Stimulated activated naive CD8-positive, alpha-beta T cell treated with anti-CD3 and anti-CD28 coated beads, Interleukin-15, Interleukin-2, amounts not matched to agents 100 U/mL and 50 U/mL, for 24 hours (primary cell): ENCODE results near the gene SCN4A.
A peak's percentile ranks its signal among the peaks of the same experiment; 100 is the strongest.
"Not testable (repeated sequence)": the region's sequence is repeated elsewhere in the genome, so short reads cannot be mapped to it uniquely, and the experiment has no call there.

Source experiments
- ATAC-seq: fragments of 150-1000 bp; cut with Tn5 transposase; one replicate; pipeline ENCODE4 v1.10.0; 2021
- DNase-seq: peaks from one replicate; pipeline ENCODE4 v3.0.0; 2021

Gene SCN4A

DNA sequence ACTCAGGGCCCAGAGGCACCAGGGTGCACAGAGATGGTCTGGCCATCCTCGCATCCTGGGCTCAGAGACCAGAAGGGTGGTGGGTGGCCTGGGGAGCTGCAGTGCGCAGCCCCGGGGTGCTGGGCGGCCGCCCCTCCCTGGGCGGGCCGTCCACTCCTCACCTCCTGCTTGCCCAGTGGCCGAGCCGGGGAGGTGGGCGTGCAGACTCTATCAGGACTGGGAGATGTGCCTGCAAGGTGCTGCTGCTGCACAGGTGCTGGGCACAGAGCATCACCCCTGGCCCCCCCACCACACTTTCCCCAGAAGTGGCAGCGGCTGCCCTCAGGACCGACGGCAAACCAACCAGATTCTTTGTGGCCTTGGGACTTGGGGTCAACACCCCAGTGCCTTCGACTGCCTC is at the start of gene SCN4A:
SCN4A (minus strand) TSS at position 123 of the 400 bp plus-strand sequence; CDS start at position 46, 77 bp downstream.
- no peak for ATAC-seq
- no peak for DNase-seq

DNA sequence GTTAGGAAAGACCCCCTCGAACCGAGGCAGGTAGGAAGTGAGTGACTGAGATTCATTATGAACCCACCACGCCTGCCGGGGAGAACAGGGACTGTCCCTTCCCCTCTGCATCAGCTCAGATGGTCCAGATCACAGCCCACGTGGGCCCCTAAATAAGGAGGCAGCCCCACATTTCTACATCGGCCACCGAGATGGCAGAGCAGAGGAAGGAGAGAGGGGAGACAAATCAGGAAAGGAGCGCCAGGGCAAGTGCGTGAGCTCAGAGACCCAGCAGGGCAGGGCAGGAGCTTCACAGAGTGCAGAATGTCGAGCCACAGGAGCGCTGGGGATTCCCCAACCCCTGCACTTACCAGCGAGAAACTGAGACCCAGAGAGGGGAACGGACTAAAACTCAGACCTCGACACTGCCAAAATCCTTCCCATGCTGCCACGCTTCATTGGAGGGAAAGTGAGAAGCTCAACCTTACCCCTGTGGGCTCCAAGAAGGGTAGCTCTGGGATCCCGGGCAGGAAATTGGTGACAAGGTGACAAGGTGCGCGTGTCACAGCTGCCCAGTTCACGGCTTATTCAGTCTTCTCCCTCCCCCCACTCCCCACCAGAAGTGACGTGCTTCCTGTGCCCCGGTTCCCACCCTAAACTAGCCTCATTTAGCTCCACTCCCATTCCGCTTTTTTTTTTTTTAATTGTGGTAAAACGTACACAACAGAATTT is 47.5 kb upstream of the SCN4A start, which contains the start of gene ICAM2:
ICAM2 (minus strand) TSS at position 578 of the 711 bp plus-strand sequence. CDS start 13,942 bp downstream, outside the sequence.
- DNase-seq: peak; percentile 85
- ATAC-seq: peak; percentile 78

DNA sequence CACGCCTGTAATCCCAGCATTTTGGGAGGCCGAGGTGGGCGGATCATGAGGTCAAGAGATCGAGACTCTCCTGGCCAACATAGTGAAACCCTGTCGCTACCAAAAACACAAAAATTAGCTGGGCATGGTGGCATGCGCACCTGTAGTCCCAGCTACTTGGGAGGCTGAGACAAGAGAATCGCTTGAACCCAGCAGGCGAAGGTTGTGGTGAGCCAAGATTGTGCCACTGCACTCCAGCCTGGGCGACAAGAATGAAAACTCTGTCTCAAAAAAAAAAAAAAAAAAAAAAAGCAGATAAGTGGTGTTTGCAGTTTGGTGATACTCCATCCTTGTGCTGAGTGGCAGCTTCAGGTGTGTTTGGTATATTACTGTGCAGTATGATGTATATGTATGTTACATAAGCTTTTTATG is 46.8 kb upstream of the SCN4A start:
- DNase-seq: not testable (repeated sequence)
- peak; percentile 2 for ATAC-seq

DNA sequence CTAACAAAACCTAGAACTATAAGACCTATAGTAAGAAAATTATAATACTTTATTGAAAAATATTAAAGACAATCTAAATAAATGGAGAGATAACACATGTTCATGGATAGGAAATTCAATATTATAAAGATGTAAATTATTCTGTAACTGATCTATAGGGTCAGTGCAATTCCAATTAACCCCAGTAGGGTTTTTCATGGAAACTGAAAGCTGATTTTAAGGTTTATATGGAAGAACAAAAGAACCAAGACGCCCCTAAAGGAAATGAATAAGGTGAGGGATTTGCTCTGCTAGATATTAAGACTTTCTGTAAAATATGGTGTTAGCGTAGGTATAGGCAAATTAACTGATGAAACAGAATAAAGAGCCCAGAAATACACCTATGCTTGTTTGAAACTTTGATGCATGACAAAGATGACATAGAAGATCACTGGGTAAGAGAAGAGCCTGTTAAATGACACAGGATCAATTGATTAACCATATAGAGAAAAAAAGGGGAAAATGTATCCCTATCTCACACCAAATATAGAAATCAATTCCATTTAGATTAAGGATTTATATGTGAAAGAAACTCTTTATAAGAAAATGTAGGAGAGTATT is 44.8 kb upstream of the SCN4A start:
- ATAC-seq (no peak), DNase-seq (no peak)

DNA sequence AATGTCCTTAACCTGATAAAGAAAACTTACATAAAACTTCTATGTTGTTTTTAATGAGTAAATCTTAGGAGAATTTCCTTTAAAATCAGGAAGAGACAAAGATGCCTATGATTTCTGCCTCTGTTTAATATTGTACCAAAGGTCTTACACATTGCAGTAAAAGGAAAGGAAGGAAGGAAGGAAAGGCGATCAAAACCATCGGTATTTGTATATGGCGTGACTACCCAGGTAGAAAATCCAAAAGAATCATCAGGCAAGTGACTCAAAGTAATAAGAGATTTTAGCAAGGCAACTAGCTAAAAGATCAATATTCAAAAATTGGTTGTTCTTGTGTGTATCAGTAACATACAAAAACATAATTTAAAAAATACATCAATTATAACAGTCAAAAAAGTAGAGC is 44.3 kb upstream of the SCN4A start:
- no peak for ATAC-seq

DNA sequence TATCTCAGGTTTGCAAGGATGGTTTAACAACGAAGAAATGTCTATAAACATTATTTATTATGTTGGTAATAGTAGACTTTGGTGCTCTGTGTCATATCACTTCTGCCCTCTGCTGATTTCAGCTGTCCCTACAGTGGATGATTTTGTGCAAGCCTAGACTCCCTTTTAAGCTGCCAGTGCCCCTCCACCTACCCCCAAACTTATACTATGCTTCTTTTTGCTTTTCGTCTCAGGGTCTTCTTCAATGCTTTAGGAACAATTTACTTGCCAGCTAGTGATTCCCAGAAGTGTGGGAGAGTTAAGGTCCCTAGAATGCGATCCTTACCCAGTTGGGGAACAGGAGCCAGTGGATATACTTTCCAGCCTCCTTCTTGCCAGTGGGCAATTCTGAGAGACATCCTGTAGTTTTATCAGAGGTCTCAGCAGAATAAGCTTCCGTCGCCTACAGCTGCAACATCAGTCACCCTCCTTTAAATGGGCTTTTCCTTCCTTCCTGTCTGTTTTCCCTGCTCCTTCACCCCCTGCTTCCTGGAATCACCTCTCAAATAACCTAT is 43.6 kb upstream of the SCN4A start:
- ATAC-seq: peak; percentile 26
- DNase-seq: no peak

More for the DNA sequence above, 44.3 kb upstream of the SCN4A start:
- DNase-seq: no peak

DNA sequence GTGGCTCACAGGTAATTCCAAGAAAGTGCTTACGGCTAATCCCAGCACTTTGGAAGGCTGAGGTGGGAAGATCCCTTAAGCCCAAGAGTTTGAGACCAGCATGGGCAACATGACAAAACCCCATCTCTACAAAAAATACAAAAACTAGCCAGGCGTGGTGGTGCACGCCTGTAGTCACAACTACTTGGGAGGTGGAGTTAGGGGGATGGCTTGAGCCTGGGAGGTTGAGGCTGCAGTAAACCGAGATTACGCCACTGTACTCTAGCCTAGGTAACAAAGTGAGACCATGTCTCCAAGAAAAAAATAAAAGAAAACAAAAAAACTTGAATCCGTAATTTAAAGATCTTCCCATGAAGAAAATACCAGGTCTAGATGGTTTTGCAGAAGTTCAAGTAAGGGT is 42.7 kb upstream of the SCN4A start:
- DNase-seq (no peak), ATAC-seq (no peak)

DNA sequence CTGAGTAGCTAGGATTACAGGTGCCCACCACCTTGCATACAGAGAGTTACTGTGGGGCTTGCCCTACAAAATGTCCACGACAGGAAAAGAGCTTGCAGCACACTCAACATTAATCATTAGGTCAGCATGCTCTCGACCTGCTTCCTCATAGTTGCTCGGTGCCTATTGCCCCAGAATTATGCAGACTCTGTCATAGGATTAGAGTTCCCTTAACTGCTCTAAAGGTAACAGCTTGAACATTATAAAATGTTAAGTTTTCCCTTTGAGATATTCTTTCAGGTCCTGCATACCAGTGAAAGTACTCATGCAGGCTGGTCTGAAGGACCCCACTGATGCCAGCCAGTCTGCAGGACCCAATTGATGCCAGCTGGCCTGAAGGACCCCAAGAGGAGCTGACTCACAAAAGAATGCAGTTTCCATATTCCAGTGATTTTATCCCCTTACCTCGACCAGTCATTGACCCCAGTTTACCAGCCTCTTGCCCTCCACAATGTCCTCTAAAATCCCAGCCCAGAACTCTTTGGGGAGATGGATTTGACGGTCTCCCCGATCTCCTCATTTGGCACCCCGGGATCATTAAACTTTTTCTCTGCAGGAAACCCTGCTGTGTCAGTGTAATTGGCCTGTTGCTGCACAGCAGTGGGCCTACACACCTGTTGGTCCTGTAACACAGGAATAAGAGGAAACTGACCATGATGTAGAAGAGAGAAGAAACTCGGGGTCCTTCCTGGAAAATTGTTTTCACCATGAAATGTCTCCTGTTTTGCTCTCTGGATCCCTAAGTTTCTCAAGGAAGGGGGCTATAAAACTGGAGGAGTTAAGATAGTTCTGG is 37.1 kb upstream of the SCN4A start:
- ATAC-seq: no peak

DNA sequence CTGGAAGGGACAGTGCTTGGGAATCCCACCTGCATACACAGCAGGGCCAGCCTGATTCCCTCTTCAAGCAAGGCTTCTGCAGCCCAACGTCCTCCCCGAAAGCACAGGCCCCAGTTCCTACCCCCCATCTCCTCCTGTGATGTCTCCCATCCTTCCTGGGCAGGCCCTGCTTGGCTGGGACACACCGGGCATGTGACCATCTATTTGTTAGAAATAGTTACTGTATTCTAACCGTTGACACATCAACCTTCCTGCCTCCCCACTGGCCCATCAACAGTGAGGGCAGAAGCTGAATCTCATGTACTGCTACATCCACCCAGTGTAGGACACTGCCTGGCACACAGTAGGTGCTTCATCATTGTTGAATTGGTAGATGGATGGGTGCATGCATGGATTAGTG is 36.1 kb upstream of the SCN4A start:
- no peak for ATAC-seq
- peak; percentile 2 for DNase-seq

More for the DNA sequence above, 37.1 kb upstream of the SCN4A start:
- no peak for DNase-seq

DNA sequence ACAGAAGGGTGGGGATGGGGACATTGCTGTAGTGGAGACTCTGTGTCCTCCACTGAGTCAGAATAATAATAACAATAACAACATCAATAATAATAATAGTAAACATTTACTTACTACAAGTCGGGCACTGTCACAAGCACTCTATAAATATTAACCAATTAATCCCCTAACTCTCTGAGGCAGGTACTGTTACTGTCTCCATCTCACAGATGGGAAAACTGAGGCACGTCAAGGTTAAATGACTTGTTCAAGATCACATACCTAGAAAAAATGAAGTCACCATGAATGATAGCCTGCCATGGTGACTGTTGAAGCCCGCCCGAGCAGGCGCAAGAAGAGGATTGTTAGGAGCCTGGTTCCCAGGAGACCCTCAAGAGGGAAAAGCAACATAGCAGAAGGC is 35.6 kb upstream of the SCN4A start:
- ATAC-seq: no peak
- DNase-seq: no peak

DNA sequence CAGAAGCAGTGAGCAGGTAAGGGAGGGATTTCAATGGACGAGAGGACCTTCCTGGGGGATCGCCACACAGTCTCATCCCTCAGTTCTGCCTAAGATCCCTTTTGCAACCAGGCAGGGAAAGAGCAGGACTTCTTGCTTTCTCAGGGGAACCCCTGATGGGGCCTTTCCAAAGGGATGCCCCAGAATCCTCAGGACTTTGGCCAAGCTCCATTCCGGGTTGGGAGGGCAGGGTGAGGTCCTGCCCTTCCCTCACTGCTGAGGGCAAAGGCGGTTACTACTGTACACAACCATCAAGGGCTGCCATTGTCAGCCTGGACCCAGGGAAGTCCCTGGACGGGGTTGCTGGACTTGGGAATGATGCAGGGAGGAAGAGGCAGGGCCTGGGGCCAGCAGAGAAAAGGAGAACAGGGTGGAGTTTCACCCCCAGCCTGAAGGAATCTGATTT is 35.1 kb upstream of the SCN4A start:
- DNase-seq: no peak
- no peak for ATAC-seq

DNA sequence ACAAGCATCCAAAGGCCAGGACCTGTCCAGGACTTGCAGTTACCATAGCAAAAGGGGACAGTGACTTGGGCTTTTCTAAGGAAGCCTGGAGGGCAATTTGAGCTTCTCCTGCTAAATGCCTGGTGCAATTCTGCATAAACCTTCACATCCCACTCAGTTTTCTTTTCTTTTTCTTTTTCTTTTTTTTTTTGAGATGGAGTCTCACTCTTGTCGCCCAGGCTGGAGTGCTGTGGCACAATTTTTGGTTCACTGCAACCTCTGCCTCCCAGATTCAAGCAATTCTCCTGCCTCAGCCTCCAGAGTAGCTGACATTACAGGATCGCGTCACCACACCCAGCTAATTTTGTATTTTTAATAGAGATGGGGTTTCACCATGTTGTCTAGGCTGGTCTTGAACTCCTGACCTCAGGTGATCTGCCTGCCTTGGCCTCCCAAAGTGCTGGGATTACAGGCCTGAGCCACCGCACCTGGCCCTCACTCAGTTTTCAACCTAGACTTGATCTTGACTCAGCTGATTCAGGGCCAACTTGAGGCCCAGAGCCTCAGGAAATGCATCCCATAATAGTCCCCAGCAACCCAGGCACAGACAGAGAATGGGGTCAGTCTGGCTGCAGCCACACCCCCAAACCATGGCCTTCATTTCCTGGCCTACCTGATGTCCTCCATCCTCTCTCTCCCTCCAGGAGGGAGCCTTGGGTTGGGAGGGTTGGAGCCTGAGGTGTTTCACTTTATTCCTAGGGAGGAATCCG is 34.5 kb upstream of the SCN4A start:
- not testable (repeated sequence) for DNase-seq, ATAC-seq

DNA sequence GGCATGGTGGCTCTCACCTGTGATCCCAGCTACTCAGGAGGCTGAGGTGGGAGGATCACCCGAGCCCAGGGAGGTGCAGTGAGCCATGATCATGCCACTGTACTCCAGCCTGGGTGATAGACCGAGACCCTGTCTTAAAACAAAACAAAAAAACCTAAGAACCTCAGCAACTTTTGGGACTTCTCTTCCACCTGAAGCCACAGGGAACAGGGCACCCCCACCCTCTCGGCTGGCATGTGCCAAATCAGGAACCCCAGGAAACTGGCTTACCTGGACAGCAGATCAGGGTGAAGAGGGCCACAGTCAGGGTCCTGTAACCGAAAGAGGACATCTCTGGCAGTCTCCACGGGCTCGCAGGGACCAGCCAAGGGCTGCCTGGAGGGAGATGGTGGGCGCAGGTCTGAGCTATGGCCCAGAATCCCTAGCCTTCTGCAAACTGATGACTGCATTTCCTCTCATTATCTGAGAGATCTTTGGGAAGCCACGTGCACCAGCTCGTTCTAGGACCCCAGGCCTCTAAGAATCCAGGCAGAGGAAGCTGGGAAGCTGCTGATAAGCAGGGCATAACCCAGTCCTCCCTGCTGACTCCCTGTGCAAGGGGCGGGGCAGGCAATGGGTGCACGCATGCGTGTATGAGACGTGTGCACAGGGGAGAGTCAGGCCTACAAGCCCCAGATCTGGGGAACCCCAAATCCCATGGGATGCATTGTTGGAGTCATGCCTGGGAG is 33.8 kb upstream of the SCN4A start:
- DNase-seq: no peak
- ATAC-seq: no peak

DNA sequence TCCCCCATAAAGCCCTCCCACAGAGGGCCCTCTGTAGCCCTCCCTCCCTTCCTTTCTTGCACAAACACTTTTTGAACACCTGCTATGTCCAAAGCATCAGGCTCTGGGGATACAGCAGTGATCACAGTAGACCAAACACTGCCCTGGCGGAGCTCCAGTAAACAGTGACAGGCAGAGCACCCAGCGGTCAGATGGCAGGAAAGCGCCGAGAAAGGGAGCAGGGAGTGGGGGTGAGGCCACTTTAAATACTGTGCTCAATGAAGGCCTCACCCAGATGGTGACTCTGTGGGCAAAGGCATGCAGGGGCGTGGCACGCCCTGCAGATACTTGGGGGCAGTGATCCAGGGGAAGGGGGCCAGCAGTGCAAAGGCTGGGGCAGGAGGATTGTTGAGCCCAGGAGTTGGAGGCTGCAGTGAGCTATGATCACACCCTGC is 33.0 kb upstream of the SCN4A start:
- ATAC-seq: no peak
- DNase-seq: no peak

DNA sequence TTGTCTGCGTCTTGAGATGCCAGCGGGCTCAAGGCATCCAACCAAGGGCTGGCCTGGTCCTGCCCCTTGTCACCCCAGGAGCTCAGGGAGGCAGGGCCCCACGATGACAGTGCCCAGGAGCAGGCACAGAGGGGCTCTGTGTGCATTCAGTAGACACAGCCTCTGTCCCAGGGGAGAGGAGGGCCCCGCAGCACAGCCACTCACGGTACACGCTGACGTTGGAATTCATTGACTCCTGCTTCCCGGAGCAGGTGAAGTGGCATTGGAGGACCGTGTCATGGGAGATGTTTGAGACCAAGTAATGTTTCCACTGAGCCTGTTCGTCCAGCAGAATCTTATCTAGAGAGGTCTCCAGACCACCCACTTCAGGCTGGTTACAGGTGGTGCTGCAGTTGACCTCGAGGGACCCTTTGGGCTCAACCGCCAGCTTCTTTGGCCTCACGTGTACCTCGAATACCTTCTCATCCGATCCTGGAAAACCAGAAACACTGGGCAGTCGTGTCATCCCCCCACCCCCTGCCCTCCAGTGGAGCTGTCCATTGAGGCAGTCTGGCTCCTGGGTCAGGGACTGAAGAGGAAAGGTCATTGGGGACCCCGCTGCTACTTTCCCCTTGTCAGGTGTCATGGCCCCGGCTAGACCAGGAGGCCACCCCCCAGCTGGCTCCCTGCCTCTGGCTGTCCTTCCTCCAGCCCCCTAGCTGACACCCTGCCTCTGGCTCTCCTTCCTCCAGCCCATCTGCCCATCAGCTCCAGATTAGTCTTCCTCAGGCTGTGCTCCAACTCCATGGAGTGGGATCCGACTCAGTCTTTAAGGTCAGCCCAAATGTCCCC is 32.4 kb upstream of the SCN4A start:
- ATAC-seq: no peak
- peak; percentile 2 for DNase-seq

DNA sequence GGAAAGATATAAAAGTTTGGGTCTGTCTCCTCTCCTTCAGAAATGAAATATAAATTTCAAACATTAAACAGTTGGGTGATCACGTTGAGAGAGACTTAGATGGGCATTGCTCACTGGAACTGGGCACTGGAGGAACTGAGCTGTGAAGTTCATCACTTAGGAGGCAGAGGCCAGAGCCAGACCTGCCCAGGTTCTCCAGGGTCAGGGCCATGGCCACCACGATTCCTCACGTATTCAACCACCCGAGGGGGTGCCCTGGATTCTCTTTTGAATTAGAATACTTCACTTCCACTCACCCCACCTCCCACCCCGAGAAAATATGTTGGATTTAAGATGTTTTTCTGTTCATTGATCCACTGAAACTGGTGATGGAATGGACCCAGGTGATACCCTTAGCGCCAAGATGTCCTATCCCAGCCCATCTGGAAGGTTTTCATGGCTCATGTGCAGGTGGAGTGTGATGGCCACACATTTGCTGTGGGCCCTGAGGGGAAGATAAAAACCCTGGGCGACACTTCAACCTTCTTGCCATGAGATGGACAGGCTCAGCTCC is 31.6 kb upstream of the SCN4A start:
- no peak for DNase-seq
- no peak for ATAC-seq

DNA sequence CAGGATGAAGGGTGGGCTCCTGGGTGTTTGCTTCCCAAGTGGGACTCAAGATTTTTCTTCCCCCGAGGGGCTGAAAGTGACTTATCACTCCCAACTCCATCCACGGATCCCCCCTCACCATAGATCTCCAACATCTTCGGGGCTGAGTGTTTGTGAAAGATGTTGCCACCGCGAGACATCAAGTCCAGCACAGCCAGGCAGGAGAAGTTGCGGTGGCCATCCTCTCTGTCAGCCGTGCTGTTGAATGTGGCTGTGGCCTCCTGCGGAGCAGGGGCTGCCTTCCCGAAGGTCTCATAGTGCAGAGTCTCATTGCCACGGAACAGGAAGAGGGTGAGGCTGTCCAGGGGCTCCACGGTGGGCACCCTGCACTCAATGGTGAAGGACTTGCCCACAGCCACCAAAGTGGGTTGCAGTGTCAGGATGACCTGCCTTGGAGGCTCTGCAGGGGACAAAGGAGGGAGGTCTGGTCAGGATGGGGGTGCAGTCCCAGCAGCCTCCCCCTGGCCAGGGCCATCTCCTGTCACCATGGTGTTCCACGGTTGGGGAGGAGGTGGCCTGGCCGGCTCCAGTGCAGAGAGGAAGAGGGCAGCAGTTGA is 30.9 kb upstream of the SCN4A start:
- DNase-seq: no peak
- ATAC-seq: no peak

DNA sequence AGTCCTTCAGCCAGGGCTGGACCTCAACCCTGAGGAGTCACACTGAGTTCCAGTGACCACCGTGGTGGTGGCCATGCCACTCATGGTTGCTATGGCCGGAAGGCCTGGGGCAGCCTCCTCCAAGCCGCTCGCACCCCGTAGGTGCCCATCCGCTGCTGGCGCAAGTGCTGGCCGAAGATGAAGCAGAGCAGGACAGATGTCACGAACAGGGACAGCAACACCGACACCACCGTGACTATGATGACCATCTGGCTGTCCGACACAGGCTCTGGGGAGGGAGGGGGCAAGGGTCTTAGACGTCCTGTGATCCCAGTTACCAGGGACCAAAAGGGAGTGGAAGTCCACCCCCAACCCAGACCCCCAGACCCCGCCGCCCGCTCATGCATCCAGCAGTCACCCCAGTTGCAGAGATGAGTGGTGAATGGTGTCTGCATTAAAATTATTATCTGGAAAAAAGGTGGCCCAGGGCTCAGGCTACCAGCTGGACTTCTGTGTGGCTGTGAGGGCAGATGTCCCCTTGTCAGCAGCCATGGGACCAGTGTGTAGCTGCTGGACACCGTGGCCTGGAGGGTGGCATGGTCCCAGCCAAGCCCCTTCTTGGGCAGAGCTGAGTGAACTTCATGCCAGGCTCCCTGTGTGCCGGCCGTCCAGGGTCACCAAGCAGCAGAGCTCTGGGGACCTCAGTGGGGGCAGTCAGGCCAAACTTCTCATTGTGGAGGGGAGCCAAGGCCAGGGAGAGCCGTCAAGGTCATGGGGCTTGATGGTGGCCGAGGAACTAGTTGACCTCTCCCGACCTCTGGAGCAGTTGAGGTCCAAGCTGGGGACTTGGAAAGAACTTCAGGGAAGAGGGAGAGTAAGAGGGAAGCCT is 30.2 kb upstream of the SCN4A start:
- ATAC-seq (no peak), DNase-seq (no peak)
